Activated CD4-positive, CD25-positive, alpha-beta regulatory T cell treated with anti-CD3 and anti-CD28 coated beads, Interleukin-2, amount 50 U/mL, for 16 hours (primary cell): Measurements from ENCODE around the gene FUBP3.
"Not testable (repeated sequence)": the region's sequence is repeated elsewhere in the genome, so short reads cannot be mapped to it uniquely, and the experiment has no call there.

Experiments
- DNase-seq: peaks from one replicate; pipeline ENCODE4 v3.0.0-alpha.2; 2020; ENCODE audit warnings: low read depth, low spot score

Gene FUBP3

DNA sequence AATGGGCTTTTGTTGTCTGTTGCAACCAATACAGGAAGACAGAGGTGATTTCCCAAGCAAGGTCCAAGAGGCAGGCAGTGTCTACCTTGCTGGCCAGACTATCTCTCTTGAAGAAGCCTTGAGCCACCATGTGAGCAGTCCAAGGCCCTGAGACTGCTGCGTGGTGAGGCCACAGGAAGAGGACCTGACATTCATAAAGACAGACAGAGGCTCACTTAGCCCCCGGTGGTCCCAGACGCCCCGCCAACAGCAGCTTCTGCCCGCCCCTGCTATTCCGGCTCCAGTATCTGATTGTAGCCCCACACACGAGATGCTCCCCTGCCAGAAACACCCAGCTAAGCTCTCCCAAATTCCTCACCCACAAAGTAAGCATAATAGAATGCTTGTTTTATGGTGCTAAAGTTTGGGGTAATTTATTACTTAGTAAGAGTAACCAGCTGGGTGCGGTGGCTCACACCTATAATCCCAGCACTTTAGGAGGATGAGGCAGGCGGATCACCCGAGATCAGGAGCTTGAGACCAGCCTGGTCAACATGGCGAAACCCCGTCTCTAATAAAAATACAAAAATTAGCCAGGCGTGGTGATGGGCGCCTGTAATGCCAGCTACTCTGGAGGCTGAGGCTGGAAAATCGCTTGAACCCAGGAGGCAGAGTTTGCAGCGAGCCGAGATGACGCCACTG, 22.8 kb upstream of the FUBP3 start:
- no peak for DNase-seq

- no peak for DNase-seq
Observed at GRCh38 chr9:130557077-130557468, 22.3 kb upstream of the FUBP3 start.

DNA sequence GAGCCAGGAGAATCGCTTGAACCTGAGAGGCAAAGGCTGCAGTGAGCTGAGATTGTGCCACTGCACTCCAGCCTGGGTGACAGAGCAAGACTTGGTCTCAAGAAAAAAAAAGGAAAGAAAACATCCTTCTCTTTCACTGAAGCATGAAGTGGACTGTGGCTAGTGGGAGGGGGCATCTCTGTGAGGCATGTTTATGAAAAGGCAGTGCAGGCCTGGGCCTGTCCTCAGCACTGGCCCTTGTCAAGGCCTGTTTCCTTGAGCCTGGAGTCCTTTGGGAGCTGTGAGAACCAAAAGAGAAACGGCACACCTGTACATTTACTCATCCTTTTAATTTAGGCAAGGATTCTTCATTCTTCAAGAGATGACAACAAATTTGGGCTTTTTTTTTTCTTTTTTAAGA, 18.3 kb upstream of the FUBP3 start:
- no peak for DNase-seq

- DNase-seq = not testable (repeated sequence)
Observed at GRCh38 chr9:130562525-130562924, 16.9 kb upstream of the FUBP3 start.

- DNase-seq = no peak
Observed at GRCh38 chr9:130563797-130564196, 15.6 kb upstream of the FUBP3 start.

GRCh38 chr9:130565792-130566191, 13.6 kb upstream of the FUBP3 start:
- DNase-seq = no peak

GRCh38 chr9:130570208-130570607, 9.2 kb upstream of the FUBP3 start:
- DNase-seq = no peak

- DNase-seq = no peak
Observed at GRCh38 chr9:130575514-130575913, 3.9 kb upstream of the FUBP3 start.

DNA sequence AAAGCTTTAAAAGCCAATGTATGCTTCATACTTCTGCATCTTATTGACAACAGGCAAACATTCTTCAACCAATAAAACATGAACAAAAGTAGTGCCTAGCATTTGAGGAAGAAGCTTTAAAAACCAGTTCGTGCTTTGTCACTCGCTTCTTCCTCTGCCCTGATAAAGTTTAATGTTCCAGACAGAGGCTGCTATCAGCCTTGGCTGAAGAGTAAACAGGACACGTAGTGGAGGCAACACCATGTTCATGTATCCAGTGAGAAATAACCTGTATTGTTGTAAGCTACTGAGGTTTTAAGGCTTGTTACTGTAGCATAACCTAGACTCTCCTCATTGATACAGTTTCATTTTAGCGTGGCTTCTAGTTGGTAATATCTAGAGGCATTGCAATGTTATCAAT, 3.2 kb upstream of the FUBP3 start:
- DNase-seq = no peak

- DNase-seq = no peak
Observed at GRCh38 chr9:130579738-130580463, 524 bp downstream of the FUBP3 start.

DNA sequence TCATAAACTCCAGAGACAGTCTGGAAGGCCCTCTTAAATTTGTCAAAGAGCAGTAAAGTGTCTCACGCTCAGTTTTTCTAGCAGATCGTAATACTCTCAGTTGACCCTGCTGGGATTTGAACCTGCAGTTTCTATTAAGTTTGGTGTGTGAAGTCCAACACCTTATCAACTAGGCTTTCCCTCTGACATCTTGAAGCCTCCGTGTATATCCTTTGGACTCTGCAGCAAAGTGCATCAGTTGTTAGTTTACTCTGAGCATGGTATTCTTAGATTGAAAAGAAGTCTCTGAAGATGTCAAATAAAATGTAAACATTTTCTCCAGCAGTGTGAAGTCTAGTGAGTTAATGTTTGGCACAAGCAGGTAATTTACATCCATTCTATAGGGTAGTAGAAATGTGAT, 2.4 kb downstream of the FUBP3 start:
- no peak for DNase-seq

- no peak for DNase-seq
Observed at GRCh38 chr9:130583271-130583670, 3.9 kb downstream of the FUBP3 start.

- DNase-seq = no peak
Observed at GRCh38 chr9:130587921-130588320, 8.5 kb downstream of the FUBP3 start.

- DNase-seq = no peak
Observed at GRCh38 chr9:130588416-130588815, 9.0 kb downstream of the FUBP3 start.

- no peak for DNase-seq
Observed at GRCh38 chr9:130589754-130590153, 10.4 kb downstream of the FUBP3 start.

DNA sequence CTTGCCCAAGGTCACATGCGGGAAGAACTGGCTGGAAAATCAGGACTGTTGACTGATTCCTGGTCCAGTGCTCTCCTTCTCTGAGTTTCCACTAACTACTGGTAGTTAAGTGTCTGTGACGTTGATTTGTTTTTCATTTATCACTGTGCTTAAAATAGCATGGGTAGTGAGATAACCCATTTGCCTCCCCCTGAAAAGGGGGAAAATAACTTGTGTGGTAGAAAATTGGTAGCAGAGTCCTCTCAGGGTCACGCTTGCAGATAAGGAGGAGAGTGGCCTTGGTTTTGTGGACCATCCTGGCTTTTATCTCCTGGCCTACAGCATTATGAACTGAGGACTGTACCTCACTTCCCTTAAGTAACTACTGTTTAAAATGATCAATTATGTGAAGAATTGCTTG, 10.9 kb downstream of the FUBP3 start:
- DNase-seq = no peak

- DNase-seq = no peak
Observed at GRCh38 chr9:130593020-130593419, 13.6 kb downstream of the FUBP3 start.

- no peak for DNase-seq
Observed at GRCh38 chr9:130597228-130597627, 17.9 kb downstream of the FUBP3 start.

DNA sequence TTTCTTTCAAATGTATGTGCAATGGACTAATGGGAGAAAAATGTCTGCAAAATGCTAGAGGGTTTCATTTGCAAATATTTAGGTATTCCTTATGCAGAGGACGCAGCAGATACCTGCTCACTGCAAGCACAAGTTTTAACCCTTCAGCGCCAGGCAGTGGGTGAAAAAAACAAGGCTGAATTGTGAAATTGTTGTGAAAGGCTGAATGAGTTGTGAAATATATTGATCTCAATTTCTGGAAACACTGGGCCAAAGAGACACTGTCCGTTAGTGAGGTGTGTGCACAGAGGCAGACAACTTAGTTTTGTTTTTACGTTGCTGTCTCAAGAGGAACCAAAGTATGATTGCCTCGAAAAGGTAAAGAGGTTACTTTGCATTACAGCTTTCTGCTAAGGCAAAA, 18.8 kb downstream of the FUBP3 start:
- DNase-seq = no peak

DNA sequence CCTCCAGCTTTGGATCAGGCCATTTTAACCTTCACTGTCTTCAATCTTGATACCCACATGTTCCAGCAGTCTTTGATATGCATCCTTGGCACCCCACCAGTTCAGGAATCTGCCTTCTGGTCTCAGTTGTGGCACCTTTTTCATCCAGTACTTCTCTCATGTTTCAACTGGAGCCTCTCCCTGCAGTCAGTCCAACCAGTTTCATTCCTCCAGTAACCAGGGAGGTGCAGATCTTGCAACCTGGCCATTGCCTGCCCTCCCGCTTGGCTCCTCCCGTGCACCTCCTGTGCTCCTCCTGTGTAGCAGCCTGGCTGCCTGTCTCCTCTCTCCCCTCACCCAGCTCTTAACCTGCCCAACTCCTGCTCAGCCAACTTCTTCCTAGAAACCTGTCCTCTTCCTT, 20.2 kb downstream of the FUBP3 start:
- DNase-seq = no peak

DNA sequence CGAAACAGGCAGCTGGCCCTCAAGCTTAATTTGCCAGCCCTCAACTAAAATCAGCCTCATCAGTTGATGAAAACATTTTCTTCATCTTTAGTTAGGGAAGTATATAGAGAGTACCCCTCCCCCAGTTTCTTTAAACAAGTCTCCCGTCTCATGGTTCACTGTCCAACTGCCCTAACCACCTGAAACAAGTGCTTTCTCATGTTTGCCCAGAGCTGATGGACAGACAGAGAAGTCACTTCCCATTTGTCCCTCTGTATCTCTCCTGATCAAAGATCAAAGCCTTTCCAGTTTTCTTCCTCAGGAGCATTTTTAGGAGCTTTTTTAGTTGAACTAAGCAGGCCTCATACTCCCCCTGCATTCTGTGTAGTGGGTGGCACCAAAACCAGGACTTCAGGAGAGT, 21.7 kb downstream of the FUBP3 start:
- DNase-seq = no peak

GRCh38 chr9:130604295-130604694, 24.9 kb downstream of the FUBP3 start:
- no peak for DNase-seq

GRCh38 chr9:130606887-130607600, 27.7 kb downstream of the FUBP3 start:
- DNase-seq = no peak
